ENCODE measurements around the gene SPRR1B. TPM values are rescaled to one million over a fixed set of nuclear protein-coding genes. Genes with fewer than 3 reads are reported as not detected.

The SPRR1B gene
- total and polyA plus RNA-seq, 9 of the 15 experiments (the other 6 are each of a cell fraction or from before 2014, with no cell fraction given): not detected

DNA sequence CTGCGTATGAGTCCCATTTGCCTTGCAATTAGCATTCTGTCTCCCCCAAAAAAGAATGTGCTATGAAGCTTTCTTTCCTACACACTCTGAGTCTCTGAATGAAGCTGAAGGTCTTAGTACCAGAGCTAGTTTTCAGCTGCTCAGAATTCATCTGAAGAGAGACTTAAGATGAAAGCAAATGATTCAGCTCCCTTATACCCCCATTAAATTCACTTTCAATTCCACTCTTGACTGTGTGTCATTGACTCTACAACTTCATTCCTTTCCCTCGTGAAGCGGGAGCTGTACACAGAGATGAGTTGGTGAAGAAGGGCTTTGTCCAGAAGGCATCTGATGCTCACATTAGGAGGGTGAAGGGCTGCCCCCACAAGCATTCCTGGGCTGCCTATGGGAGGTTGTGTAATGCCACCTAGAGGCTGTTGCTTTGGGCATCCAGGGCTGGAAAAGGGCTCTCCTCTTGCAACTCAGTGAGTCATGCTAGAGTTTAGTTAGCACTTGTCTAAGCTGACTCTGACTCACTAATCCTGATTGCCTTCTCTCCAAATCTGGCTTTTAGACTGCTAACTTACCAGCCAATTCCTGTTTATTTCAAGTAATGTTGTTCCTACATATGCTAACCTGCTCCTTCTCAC, 1.8 kb downstream of the SPRR1B start (continued):
- TF ChIP-seq ATF4 (CRISPR knock-in tag; IDR thresholded peaks at IDR 0.05) (no peak), MGA (IDR thresholded peaks at IDR 0.05) (no peak), DEAF1 (CRISPR knock-in tag; IDR thresholded peaks at IDR 0.05) (peak; percentile 39; the same call in 1 of the 2 replicates), JUN (IDR thresholded peaks at IDR 0.05; ENCODE audit: borderline replicate concordance, low read depth, low read length) (peak; percentile 72; the same call in 1 of the 2 replicates), JUN (CRISPR knock-in tag; IDR thresholded peaks at IDR 0.05; ENCODE audit: borderline replicate concordance) (no peak), JUNB (CRISPR knock-in tag; conservative IDR thresholded peaks at IDR 0.05) (0 out of 2 replicates have a peak, but pooled peaks have one; percentile 31), CTBP1 (IDR thresholded peaks at IDR 0.05; ENCODE audit: borderline replicate concordance) (0 out of 2 replicates have a peak, but pooled peaks have one; percentile 31), HMBOX1 (IDR thresholded peaks at IDR 0.05) (peak; percentile 96)
- TF ChIP-seq, protein P1, sequence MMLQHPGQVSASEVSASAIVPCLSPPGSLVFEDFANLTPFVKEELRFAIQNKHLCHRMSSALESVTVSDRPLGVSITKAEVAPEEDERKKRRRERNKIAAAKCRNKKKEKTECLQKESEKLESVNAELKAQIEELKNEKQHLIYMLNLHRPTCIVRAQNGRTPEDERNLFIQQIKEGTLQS (IDR thresholded peaks at IDR 0.05): peak; percentile 73
- TF ChIP-seq, protein P1 (CRISPR knock-in tag; conservative IDR thresholded peaks at IDR 0.05): no peak
